Ovary (tissue), 9 donors: ENCODE measurements around the gene TNFRSF18. TPM values are rescaled to one million over a fixed set of nuclear protein-coding genes. Genes with fewer than 3 reads are reported as not detected.

Experiments used
- DNase-seq, 5 donors: peaks; one replicate each; pipeline ENCODE4 v3.0.0-alpha.2; 2019 to 2020
- H3K27ac ChIP-seq, 2 donors: fragments of 200-600 bp; one replicate each; pipeline versions ENCODE4 v1.5.1 to v1.8.0; 2019 to 2022
- H3K27me3 ChIP-seq: fragments of 200-600 bp; one replicate; pipeline ENCODE4 v1.8.0; 2022
- H3K36me3 ChIP-seq: fragments of 200-600 bp; sonication (generic); one replicate; pipeline ENCODE4 v1.5.1; 2019
- H3K4me1 ChIP-seq: one replicate; pipeline ENCODE4 v1.8.1; 2013; ENCODE audit warnings: mild to moderate bottlenecking, moderate library complexity; ENCODE audit not compliant: insufficient read depth
- H3K4me3 ChIP-seq: fragments of 200-600 bp; sonication (generic); one replicate; pipeline ENCODE4 v1.5.1; 2017
- H3K9me3 ChIP-seq, 2 donors: fragments of 200-600 bp in 1 of 2; sonication (generic) in 1 of 2; one replicate each; pipeline versions ENCODE4 v1.5.1 to v1.8.1; 2013 to 2019; ENCODE audit warnings: mild to moderate bottlenecking in 1 of 2, moderate library complexity in 1 of 2
- CTCF ChIP-seq, 3 donors: fragments of 450-650 bp in 2 of 3; fragments of 200-600 bp in 1 of 3; IDR thresholded peaks; one replicate each; pipeline versions ENCODE4 v1.5.1 to v1.8.0; 2016 to 2022; ENCODE audit warnings: antibody characterized with exemption in 3 of 3, mild to moderate bottlenecking in 1 of 3
- EP300 ChIP-seq: sonication (generic); formaldehyde crosslinking; IDR thresholded peaks from one replicate; pipeline ENCODE4 v1.6.1; 2017; ENCODE audit warnings: antibody characterized with exemption
- POLR2A ChIP-seq: fragments of 450-650 bp; IDR thresholded peaks from one replicate; pipeline ENCODE4 v1.6.1; 2017; ENCODE audit warnings: antibody characterized with exemption, mild to moderate bottlenecking, moderate library complexity
- WGBS, 3 donors: extraction: QIAGEN DNeasy Blood & Tissue Kit in 1 of 3; methylation state at CpG; one replicate each; pipeline versions ENCODE4 v1.1.5 to v1.1.7; 2013 to 2017; 5-methylcytosine and 5-hydroxymethylcytosine counted together
- intact Hi-C, 4 donors: fragments of 100-400 bp; cut with DNase I; formaldehyde crosslinking; loops; one replicate each; pipeline versions ENCODE4 v1.11.0 to v1.15.1; 2022 to 2023
- polyA plus RNA-seq, 2 donors: library from polyadenylated mRNA; stranded (reverse); fragments of 200-250 nt in 1 of 2; fragments of 350-450 nt in 1 of 2; fragmentation: Illumina TruSeq in 1 of 2; extraction: RNeasy Lipid Tissue Mini Kit (QIAGEN cat#74804) in 1 of 2; gene quantifications; one replicate each; pipeline ENCODE4 v1.2.3, GENCODE V29; 2013 to 2014
- total RNA-seq, 7 donors: library from RNA; depleted of rRNA in 2 of 7; stranded (reverse); fragments of >200 nt in 2 of 7; fragmentation: NEBNext Ultra II Directional in 3 of 7; extraction: Animal tissue kit (Norgen Biotek cat#: 25700) in 3 of 7; gene quantifications; one replicate each; pipeline versions ENCODE4 v1.1.0 to v1.2.4, GENCODE V29; 2016 to 2023
- donor health status: DM: no; HTN: no; CAD: no; lungs with moderate emphysema.
- donor health status: DM: no; HTN: no; CAD: no.
- donor health status: Bipolar disorder and iron deficiency.
- donor health status: DM: yes; HTN: yes; CAD: no.
- donor health status: DM: no; HTN: no; CAD: no.
- donor health status: DM: yes; HTN: yes; CAD: no.

The TNFRSF18 gene
- total and polyA plus RNA-seq, 9 donors, result 0.10 to 1.4 (median 0.32) TPM; not detected in 5

GRCh38 chr1:1199961-1200875, 6.2 kb downstream of the TNFRSF18 start:
- Histone ChIP-seq H3K4me1 (no peaks in the 10 kb centered on the region), H3K36me3 (no peaks in the 10 kb centered on the region), H3K4me3 (peak overlapping the region; percentile 40), H3K9me3 (no peaks in the 10 kb centered on the region), H3K27ac (no peak overlapping the region), H3K27me3 (no peaks in the 10 kb centered on the region)
- no peak for TF ChIP-seq CTCF (IDR thresholded peaks at IDR 0.05)
- no peak for TF ChIP-seq POLR2A
- TF ChIP-seq EP300, result no peak
- DNase-seq, result peak in 2 of 5 donors; percentile 25 to 30
- intact Hi-C loops, result no loop called here
- WGBS, 3 donors, result 72 to 80% (median 79%) methylated on average over 29 to 31 of the region's 31 CpGs

GRCh38 chr1:1199141-1199960, 7.0 kb downstream of the TNFRSF18 start:
- intact Hi-C loops, result no loop called here
- Histone ChIP-seq H3K27ac (no peak overlapping the region), H3K4me3 (no peak overlapping the region), H3K27me3 (no peaks in the 10 kb centered on the region), H3K9me3 (peaks cover 0 to 7% of the 10 kb centered on the region in 2 donors), H3K4me1 (no peaks in the 10 kb centered on the region), H3K36me3 (no peaks in the 10 kb centered on the region)
- no peak for TF ChIP-seq POLR2A
- TF ChIP-seq EP300, result no peak
- no peak for TF ChIP-seq CTCF (IDR thresholded peaks at IDR 0.05)
- 79 to 89% (median 85%) methylated on average over 20 to 22 of the region's 22 CpGs for WGBS, 3 donors
- peak in 2 of 5 donors; percentile 11 to 24 for DNase-seq

GRCh38 chr1:1198423-1199140, 7.8 kb downstream of the TNFRSF18 start:
- Histone ChIP-seq H3K4me1 (no peaks in the 10 kb centered on the region), H3K27me3 (no peaks in the 10 kb centered on the region), H3K9me3 (peaks cover 0 to 8% of the 10 kb centered on the region in 2 donors), H3K27ac (no peak overlapping the region), H3K4me3 (no peak overlapping the region), H3K36me3 (no peaks in the 10 kb centered on the region)
- intact Hi-C loops, result no loop called here
- peak in 2 of 5 donors; percentile 9 to 24 for DNase-seq
- WGBS, 3 donors, result 64 to 73% (median 70%) methylated on average over 19 to 23 of the region's 23 CpGs
- no peak for TF ChIP-seq POLR2A

GRCh38 chr1:1197551-1198422, 8.6 kb downstream of the TNFRSF18 start:
- Histone ChIP-seq H3K4me1 (no peaks in the 10 kb centered on the region), H3K27ac (no peak overlapping the region), H3K9me3 (peaks cover 0 to 8% of the 10 kb centered on the region in 2 donors), H3K27me3 (no peaks in the 10 kb centered on the region), H3K36me3 (no peaks in the 10 kb centered on the region), H3K4me3 (no peak overlapping the region)
- DNase-seq, result peak in 2 of 5 donors; percentile 6 to 26
- intact Hi-C loops, result no loop called here
- 90 to 92% (median 90%) methylated on average over 48 of the region's 48 CpGs for WGBS, 3 donors
- TF ChIP-seq POLR2A (no peak), EP300 (no peak), CTCF (IDR thresholded peaks at IDR 0.05) (no peak)
